Hepatocyte (in vitro differentiated cells): ENCODE data around the gene PRSS48.

Experiments used
- EZH2 ChIP-seq: fragments of 200-600 bp; sonication (generic); IDR thresholded peaks from 2 replicates; pipeline ENCODE4 v1.6.1; 2016; ENCODE audit warnings: antibody characterized with exemption, mild to moderate bottlenecking, borderline replicate concordance
- EZH2phosphoT487 ChIP-seq: fragments of 200-600 bp; sonication (generic); IDR thresholded peaks from one replicate; pipeline ENCODE4 v1.6.1; 2018; ENCODE audit warnings: antibody characterized with exemption, mild to moderate bottlenecking, low read depth, moderate library complexity; ENCODE audit not compliant: unreplicated experiment, severe bottlenecking
- TF ChIP-seq, protein P1 (sequence below): fragments of 200-600 bp; sonication (generic); IDR thresholded peaks from 2 replicates; pipeline ENCODE4 v1.5.1; 2016; ENCODE audit warnings: antibody characterized with exemption, mild to moderate bottlenecking; ENCODE audit not compliant: poor library complexity

DNA sequence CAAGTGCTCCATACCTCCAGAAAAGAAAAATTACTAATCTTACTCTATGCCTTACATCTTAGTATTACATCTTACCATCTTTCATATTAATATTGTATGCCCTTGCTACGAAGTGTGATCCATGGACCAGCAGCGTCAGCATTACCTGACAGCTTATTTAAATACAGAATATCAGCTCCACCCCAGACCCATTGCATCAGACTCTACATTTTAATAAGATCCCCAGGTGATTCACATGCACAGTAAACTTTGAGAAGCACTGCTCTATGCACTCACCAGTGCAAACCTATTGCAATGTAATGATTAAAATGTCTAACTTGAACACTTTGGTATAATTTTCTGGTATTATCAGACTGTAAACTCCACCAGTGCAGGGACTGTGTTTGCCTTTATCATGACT is 62.5 kb downstream of the PRSS48 start:
- TF ChIP-seq, protein P1, sequence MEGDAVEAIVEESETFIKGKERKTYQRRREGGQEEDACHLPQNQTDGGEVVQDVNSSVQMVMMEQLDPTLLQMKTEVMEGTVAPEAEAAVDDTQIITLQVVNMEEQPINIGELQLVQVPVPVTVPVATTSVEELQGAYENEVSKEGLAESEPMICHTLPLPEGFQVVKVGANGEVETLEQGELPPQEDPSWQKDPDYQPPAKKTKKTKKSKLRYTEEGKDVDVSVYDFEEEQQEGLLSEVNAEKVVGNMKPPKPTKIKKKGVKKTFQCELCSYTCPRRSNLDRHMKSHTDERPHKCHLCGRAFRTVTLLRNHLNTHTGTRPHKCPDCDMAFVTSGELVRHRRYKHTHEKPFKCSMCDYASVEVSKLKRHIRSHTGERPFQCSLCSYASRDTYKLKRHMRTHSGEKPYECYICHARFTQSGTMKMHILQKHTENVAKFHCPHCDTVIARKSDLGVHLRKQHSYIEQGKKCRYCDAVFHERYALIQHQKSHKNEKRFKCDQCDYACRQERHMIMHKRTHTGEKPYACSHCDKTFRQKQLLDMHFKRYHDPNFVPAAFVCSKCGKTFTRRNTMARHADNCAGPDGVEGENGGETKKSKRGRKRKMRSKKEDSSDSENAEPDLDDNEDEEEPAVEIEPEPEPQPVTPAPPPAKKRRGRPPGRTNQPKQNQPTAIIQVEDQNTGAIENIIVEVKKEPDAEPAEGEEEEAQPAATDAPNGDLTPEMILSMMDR = no peak
- TF ChIP-seq EZH2 (no peak), EZH2phosphoT487 (no peak)
